RWPE2 (cell line): ENCODE results near the gene NECTIN1.

Source experiments
- ATAC-seq: fragments of 200-7000 bp; cut with Tn5 transposase; 3 replicates; pipeline ENCODE4 v1.9.1; 2021; ENCODE audit warnings: low read depth
- DNase-seq: peaks from one replicate; pipeline ENCODE4 v3.0.0-alpha.2; 2020; ENCODE audit warnings: low spot score
- H3K27ac ChIP-seq: fragments of 450-650 bp; 2 replicates; pipeline ENCODE4 v1.5.1; 2017; ENCODE audit warnings: mild to moderate bottlenecking; ENCODE audit not compliant: poor library complexity, severe bottlenecking
- H3K27me3 ChIP-seq: fragments of 250-450 bp; sonication (Bioruptor Pico); 2 replicates; pipeline ENCODE4 v1.5.1; 2021; ENCODE audit warnings: mild to moderate bottlenecking, moderate library complexity; ENCODE audit not compliant: insufficient read depth, poor library complexity, severe bottlenecking
- H3K36me3 ChIP-seq: fragments of 250-450 bp; sonication (Bioruptor Pico); 2 replicates; pipeline ENCODE4 v1.5.1; 2020; ENCODE audit warnings: low read depth, mild to moderate bottlenecking, moderate library complexity
- H3K4me1 ChIP-seq: fragments of 250-450 bp; sonication (Bioruptor Pico); 2 replicates; pipeline ENCODE4 v1.5.1; 2021; ENCODE audit warnings: mild to moderate bottlenecking, moderate library complexity; ENCODE audit not compliant: insufficient read depth, poor library complexity, severe bottlenecking
- H3K4me3 ChIP-seq: fragments of 250-450 bp; sonication (Bioruptor Pico); 2 replicates; pipeline ENCODE4 v1.5.1; 2021; ENCODE audit warnings: mild to moderate bottlenecking, moderate library complexity; ENCODE audit not compliant: severe bottlenecking
- H3K9me3 ChIP-seq: fragments of 250-450 bp; sonication (Bioruptor Pico); 2 replicates; pipeline ENCODE4 v1.5.1; 2021; ENCODE audit warnings: mild to moderate bottlenecking, moderate library complexity; ENCODE audit not compliant: severe bottlenecking
- TF ChIP-seq, protein P1 (sequence below): fragments of 450-650 bp; IDR thresholded peaks from one replicate; pipeline ENCODE4 v1.5.1; 2017; ENCODE audit warnings: mild to moderate bottlenecking, moderate library complexity; ENCODE audit not compliant: poor library complexity, severe bottlenecking

Gene NECTIN1

DNA sequence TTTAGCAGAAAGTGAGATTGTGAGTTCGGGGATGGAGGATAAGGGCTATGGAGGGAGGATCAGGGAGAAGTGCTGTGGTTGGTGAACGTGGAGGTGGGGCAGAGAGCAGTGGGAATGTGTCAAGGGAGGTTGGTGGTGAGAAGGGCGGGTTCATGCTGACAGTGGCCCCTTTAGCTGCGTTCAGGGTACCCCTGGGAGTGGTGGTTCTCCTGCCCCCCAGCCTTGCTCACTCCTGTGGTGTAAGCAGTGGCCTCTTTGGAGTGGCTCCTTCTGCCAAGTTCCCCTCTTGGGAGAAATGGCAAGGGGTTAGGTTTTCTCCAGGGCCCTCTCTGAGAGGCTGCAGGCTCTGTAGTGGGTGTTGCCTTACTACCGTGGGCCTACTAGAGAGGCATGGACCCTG is 16.1 kb upstream of the NECTIN1 start:
- ATAC-seq, result no peak
- Histone ChIP-seq H3K4me3 (no peak overlapping the region), H3K4me1 (no peaks in the 10 kb centered on the region), H3K9me3 (no peaks in the 10 kb centered on the region), H3K27ac (no peak overlapping the region), H3K27me3 (no peaks in the 10 kb centered on the region), H3K36me3 (no peaks in the 10 kb centered on the region)
- no peak for DNase-seq
- TF ChIP-seq, protein P1, sequence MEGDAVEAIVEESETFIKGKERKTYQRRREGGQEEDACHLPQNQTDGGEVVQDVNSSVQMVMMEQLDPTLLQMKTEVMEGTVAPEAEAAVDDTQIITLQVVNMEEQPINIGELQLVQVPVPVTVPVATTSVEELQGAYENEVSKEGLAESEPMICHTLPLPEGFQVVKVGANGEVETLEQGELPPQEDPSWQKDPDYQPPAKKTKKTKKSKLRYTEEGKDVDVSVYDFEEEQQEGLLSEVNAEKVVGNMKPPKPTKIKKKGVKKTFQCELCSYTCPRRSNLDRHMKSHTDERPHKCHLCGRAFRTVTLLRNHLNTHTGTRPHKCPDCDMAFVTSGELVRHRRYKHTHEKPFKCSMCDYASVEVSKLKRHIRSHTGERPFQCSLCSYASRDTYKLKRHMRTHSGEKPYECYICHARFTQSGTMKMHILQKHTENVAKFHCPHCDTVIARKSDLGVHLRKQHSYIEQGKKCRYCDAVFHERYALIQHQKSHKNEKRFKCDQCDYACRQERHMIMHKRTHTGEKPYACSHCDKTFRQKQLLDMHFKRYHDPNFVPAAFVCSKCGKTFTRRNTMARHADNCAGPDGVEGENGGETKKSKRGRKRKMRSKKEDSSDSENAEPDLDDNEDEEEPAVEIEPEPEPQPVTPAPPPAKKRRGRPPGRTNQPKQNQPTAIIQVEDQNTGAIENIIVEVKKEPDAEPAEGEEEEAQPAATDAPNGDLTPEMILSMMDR, result no peak

DNA sequence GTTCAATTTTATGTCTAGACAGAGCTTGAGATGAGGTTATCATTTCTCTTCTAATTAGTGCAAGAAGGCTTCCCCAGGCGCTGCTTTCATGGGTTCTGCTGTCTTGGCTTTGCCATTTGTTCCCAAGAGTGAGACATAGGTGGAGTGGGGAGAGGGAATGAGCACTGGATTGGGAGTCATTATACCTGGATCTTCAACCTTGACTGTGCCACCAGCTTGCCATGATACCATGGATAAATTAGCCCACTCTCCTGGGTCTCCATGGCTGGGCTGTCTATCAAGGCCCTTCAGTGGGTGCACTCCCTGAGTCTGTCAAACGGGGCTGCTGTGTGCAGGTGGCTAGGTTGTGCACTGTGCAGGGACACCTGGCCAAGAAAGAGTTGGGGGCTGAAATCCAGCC is 15.6 kb upstream of the NECTIN1 start:
- Histone ChIP-seq H3K4me3 (no peak overlapping the region), H3K4me1 (no peaks in the 10 kb centered on the region), H3K36me3 (no peaks in the 10 kb centered on the region), H3K27me3 (no peaks in the 10 kb centered on the region), H3K9me3 (no peaks in the 10 kb centered on the region), H3K27ac (no peak overlapping the region)
- ATAC-seq (no peak), DNase-seq (no peak)
- TF ChIP-seq, protein P1, result no peak

DNA sequence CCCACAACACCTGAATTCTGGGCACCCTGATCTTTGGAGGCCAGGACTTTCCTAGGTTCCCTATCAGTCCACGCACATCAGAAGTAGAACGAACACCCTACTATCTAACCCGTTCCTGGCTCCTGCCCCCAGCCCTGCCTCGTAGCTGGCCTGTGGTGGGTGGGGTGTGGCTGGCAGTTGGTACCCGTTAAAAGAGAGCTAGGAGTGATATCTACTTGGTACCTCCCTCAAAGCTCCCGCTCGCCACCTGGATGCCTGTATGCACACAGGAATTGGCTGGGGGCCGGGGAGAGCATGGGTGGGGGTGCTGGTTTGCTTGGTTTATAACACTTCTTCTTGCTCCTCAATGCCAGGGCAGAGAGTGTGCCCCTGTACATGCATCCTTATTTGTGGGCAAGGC is 14.0 kb upstream of the NECTIN1 start:
- no peaks in the 10 kb centered on the region for H3K36me3 ChIP-seq
- ATAC-seq, result no peak
- TF ChIP-seq, protein P1, result no peak

DNA sequence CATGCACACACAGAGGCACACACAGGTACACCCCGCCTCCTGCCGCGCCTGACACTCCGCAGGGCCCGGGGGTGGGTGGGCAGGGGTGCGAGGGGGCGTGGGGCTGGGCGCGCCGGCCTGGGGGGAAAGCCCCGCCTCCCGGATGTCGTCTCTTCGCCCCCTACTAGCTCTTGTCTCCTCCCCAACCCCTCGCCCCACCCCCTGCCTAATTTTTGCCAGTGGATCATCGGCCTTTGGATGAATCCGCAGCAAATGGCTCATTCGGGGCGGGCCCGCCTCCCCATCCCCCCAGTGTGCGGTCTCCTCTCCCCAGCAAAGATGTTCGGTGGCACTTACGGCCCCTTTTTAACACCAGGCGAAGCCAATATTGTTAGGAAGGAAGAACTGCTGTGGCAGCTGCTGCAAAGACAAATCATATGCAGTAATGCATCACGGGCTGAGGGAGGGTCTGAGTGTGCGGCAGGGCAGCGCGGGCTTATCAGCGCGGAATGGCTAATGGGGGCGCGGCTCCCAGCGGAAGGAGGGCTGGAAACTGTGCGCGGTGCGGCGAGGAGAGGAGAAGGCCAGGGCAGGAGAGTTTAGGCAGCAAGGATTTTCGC is 13.4 kb upstream of the NECTIN1 start:
- ATAC-seq (no peak), DNase-seq (peak; percentile 38)
- Histone ChIP-seq H3K36me3 (no peaks in the 10 kb centered on the region), H3K4me1 (no peaks in the 10 kb centered on the region), H3K27me3 (no peaks in the 10 kb centered on the region), H3K9me3 (no peaks in the 10 kb centered on the region), H3K4me3 (no peak overlapping the region), H3K27ac (no peak overlapping the region)
- TF ChIP-seq, protein P1, result no peak

More for the DNA sequence above, 14.0 kb upstream of the NECTIN1 start:
- H3K27me3 ChIP-seq, result no peaks in the 10 kb centered on the region
- H3K4me1 ChIP-seq, result no peaks in the 10 kb centered on the region
- H3K4me3 ChIP-seq, result no peak overlapping the region
- H3K27ac ChIP-seq, result no peak overlapping the region
- no peaks in the 10 kb centered on the region for H3K9me3 ChIP-seq
- no peak for DNase-seq
